HUES64 (cell line): Measurements from ENCODE around the gene ATP5F1D.

Source experiments
- H3K27ac ChIP-seq: 2 replicates; pipeline ENCODE4 v1.7.0; 2013; ENCODE audit warnings: low read depth, low read length, inconsistent platforms
- H3K27me3 ChIP-seq: 2 replicates; pipeline ENCODE4 v1.6.1; 2013; ENCODE audit warnings: mild to moderate bottlenecking, low read length; ENCODE audit not compliant: insufficient read depth
- H3K36me3 ChIP-seq: 2 replicates; pipeline ENCODE4 v1.6.1; 2013; ENCODE audit warnings: mild to moderate bottlenecking, low read length; ENCODE audit not compliant: insufficient read depth
- H3K4me1 ChIP-seq: 2 replicates; pipeline ENCODE4 v1.6.1; 2013; ENCODE audit warnings: mild to moderate bottlenecking, low read length, moderate library complexity; ENCODE audit not compliant: insufficient read depth
- H3K4me3 ChIP-seq: 2 replicates; pipeline ENCODE4 v1.5.1; 2013; ENCODE audit warnings: mild to moderate bottlenecking, low read length, moderate library complexity
- H3K9ac ChIP-seq: 2 replicates; pipeline ENCODE4 v1.6.1; 2013; ENCODE audit warnings: mild to moderate bottlenecking, low read depth, low read length
- H3K9me3 ChIP-seq: 2 replicates; pipeline ENCODE4 v1.6.1; 2013; ENCODE audit warnings: low read depth, low read length; ENCODE audit not compliant: insufficient read depth
- WGBS: fragments of 150-250, 120-280 bp; methylation state at CpG from one replicate; pipeline ENCODE4 v1.1.7; 2013; ENCODE audit warnings: missing lambda C conversion rate; 5-methylcytosine and 5-hydroxymethylcytosine counted together

The ATP5F1D gene

GRCh38 chr19:1291761-1292418, 50.3 kb downstream of the ATP5F1D start:
- 80% methylated on average over 25 of the region's 25 CpGs for WGBS

DNA sequence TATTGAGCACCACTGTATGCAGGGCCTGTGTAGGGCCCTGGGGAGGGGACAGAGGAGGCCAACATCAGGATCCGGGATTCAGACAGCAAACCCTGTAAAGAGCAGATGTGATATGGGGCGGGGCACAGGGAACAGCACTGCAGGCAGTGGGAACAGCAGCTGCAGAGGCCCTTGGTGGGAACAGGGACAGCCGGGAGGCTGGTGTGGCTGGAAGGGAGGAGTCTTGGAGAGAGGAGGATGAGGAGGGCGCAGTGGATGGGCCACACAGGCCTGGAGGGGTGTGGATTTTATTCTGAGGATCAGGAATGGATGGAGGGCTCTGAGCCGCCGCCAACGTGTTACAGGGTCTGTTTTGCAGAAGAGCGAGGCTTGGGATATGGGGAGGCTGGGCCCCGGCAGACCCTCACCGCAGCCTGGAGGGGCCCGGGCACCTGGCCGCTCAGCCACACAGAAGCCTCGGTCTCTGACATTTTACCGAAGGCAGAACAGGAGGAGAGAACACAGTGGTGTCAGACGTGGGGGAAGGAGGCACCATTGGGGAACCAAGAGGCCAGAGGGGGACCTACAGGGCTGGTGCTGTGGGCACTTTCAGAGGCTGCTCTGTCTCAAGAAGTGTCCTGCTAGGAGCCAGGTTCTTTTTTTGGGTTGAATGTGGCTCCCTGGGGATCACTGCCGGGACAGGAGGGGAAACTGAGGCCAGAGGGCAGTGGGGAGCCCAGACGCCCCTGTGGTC, 51.0 kb downstream of the ATP5F1D start:
- WGBS, result 89% methylated on average over 17 of the region's 17 CpGs
- H3K4me1 ChIP-seq, result no peaks in the 10 kb centered on the region

More at GRCh38 chr19:1291761-1292418, 50.3 kb downstream of the ATP5F1D start:
- Histone ChIP-seq H3K9me3 (no peaks in the 10 kb centered on the region), H3K9ac (no peak overlapping the region), H3K36me3 (no peaks in the 10 kb centered on the region), H3K4me1 (no peaks in the 10 kb centered on the region), H3K27ac (no peak overlapping the region), H3K27me3 (peaks cover 8% of the 10 kb centered on the region), H3K4me3 (no peak overlapping the region)

DNA sequence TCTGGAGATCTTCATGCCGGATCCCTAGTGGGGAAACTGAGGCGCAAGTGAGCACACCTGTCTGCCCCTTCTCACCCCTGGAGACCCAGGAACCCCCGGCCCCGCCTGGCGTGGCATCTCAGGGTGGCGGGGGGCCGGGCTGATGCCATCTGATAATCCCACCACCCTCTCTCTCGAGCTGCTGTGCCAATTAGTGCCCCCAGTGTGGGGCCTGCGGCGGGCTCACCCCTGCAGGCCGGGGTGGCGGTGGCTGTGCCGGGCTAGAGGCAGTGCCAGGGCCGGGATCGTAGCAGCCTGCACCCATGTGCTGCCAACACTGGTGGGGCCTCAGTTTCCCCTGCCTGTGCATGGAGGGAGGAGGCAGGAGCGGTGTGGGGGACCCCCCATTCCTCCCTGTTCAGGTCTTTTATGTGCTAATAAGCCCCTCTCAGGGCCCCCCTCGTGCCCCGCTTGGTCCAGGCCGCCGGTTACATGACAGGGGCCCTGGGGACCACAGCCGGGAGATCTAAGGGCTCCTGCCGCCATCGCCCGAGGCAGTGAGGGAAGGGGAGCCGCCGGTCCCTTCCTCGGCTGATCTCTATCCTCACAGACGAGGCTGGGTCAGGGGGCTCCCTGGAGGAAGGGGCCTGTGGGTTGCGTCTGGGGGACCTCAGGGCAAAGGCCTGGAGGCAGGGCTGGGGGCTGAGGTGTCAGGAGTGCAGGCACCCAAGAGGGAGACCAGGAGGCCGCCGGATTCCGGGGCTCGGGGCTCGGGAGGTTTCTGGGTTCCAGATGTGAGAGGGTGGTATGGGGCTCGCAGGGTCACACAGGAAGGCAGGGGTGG, 52.4 kb downstream of the ATP5F1D start:
- H3K36me3 ChIP-seq, result no peaks in the 10 kb centered on the region
- H3K9me3 ChIP-seq, result no peaks in the 10 kb centered on the region
- H3K4me1 ChIP-seq, result no peaks in the 10 kb centered on the region
- H3K27me3 ChIP-seq, result peaks cover 7% of the 10 kb centered on the region
- H3K27ac ChIP-seq, result no peak overlapping the region
- no peak overlapping the region for H3K9ac ChIP-seq
- no peak overlapping the region for H3K4me3 ChIP-seq
- WGBS, result 87% methylated on average over 35 of the region's 35 CpGs

More for the DNA sequence above, 51.0 kb downstream of the ATP5F1D start:
- H3K27me3 ChIP-seq, result peaks cover 7% of the 10 kb centered on the region
- no peaks in the 10 kb centered on the region for H3K9me3 ChIP-seq
- H3K36me3 ChIP-seq, result no peaks in the 10 kb centered on the region
- H3K9ac ChIP-seq, result no peak overlapping the region
- no peak overlapping the region for H3K4me3 ChIP-seq
- H3K27ac ChIP-seq, result no peak overlapping the region
